ENCODE measurements around the gene NLGN1.
"Not testable (repeated sequence)": the region's sequence is repeated elsewhere in the genome, so short reads cannot be mapped to it uniquely, and the experiment has no call there.

NLGN1 gene

GRCh38 chr3:173397161-173398110 lies at the start of gene NLGN1:
NLGN1 (plus strand) TSS chr3:173397744.
- DNase-seq (ENCODE audit: low read depth in 2 of 2, low spot score in 1 of 2), result no peak

- no peak for DNase-seq (ENCODE audit: low read depth in 2 of 2, low spot score in 1 of 2)
These were observed 45.7 kb upstream of the NLGN1 start for GRCh38 chr3:173351886-173352285.

GRCh38 chr3:173353137-173353536 lies 44.4 kb upstream of the NLGN1 start:
- DNase-seq (ENCODE audit: low read depth in 2 of 2, low spot score in 1 of 2), result not testable (repeated sequence)

- no peak for DNase-seq (ENCODE audit: low read depth in 2 of 2, low spot score in 1 of 2)
These were observed 43.4 kb upstream of the NLGN1 start for GRCh38 chr3:173354124-173354523.

GRCh38 chr3:173371848-173372487 lies 25.6 kb upstream of the NLGN1 start:
- no peak for DNase-seq (ENCODE audit: low read depth in 2 of 2, low spot score in 1 of 2)

GRCh38 chr3:173380681-173381080 lies 16.9 kb upstream of the NLGN1 start:
- no peak for DNase-seq (ENCODE audit: low read depth in 2 of 2, low spot score in 1 of 2)

- not testable (repeated sequence) for DNase-seq (ENCODE audit: low read depth in 2 of 2, low spot score in 1 of 2)
These were observed 15.6 kb upstream of the NLGN1 start for GRCh38 chr3:173381936-173382335.

- DNase-seq (ENCODE audit: low read depth in 2 of 2, low spot score in 1 of 2), result no peak
These were observed 2.5 kb upstream of the NLGN1 start for GRCh38 chr3:173395073-173395411.

- peak in 1 of 2 donors; percentile 12 for DNase-seq (ENCODE audit: low read depth in 2 of 2, low spot score in 1 of 2)
These were observed 1.9 kb upstream of the NLGN1 start for GRCh38 chr3:173395412-173396181.

- DNase-seq (ENCODE audit: low read depth in 2 of 2, low spot score in 1 of 2), result no peak
These were observed 1.1 kb upstream of the NLGN1 start for GRCh38 chr3:173396191-173397041.

- DNase-seq (ENCODE audit: low read depth in 2 of 2, low spot score in 1 of 2), result no peak
These were observed 551 bp downstream of the NLGN1 start for GRCh38 chr3:173398111-173398479.

GRCh38 chr3:173399044-173399443 lies 1.5 kb downstream of the NLGN1 start:
- no peak for DNase-seq (ENCODE audit: low read depth in 2 of 2, low spot score in 1 of 2)

- no peak for DNase-seq (ENCODE audit: low read depth in 2 of 2, low spot score in 1 of 2)
These were observed 3.8 kb downstream of the NLGN1 start for GRCh38 chr3:173401369-173401768.

GRCh38 chr3:173402656-173403055 lies 5.1 kb downstream of the NLGN1 start:
- DNase-seq (ENCODE audit: low read depth in 2 of 2, low spot score in 1 of 2), result no peak

- DNase-seq (ENCODE audit: low read depth in 2 of 2, low spot score in 1 of 2), result no peak
These were observed 5.8 kb downstream of the NLGN1 start for GRCh38 chr3:173403376-173403775.

GRCh38 chr3:173404156-173404555 lies 6.6 kb downstream of the NLGN1 start:
- no peak for DNase-seq (ENCODE audit: low read depth in 2 of 2, low spot score in 1 of 2)

GRCh38 chr3:173410436-173410835 lies 12.9 kb downstream of the NLGN1 start:
- DNase-seq (ENCODE audit: low read depth in 2 of 2, low spot score in 1 of 2), result no peak

GRCh38 chr3:173410849-173411248 lies 13.3 kb downstream of the NLGN1 start:
- DNase-seq (ENCODE audit: low read depth in 2 of 2, low spot score in 1 of 2), result no peak

GRCh38 chr3:173411375-173411973 lies 13.9 kb downstream of the NLGN1 start:
- no peak for DNase-seq (ENCODE audit: low read depth in 2 of 2, low spot score in 1 of 2)

GRCh38 chr3:173416070-173416469 lies 18.5 kb downstream of the NLGN1 start:
- DNase-seq (ENCODE audit: low read depth in 2 of 2, low spot score in 1 of 2), result no peak

Data from stimulated activated CD8-positive, alpha-beta memory T cell treated with anti-CD3 and anti-CD28 coated beads, Interleukin-4, amount 100 ng/mL, for 1 hour (primary cell).